Measurements from ENCODE around the gene TAOK3. TPM values are rescaled to one million over a fixed set of nuclear protein-coding genes. Genes with fewer than 3 reads are reported as not detected.

TAOK3 gene
- total and polyA plus RNA-seq, 12 donors: 10.7 to 55.3 (median 29.8) TPM

- H3K27ac ChIP-seq: no peak overlapping the region
- H3K4me1 ChIP-seq (replicated peaks in 1 of 2): no peaks in the 10 kb centered on the region
- H3K4me3 ChIP-seq: no peak overlapping the region
- TF ChIP-seq, protein P1, sequence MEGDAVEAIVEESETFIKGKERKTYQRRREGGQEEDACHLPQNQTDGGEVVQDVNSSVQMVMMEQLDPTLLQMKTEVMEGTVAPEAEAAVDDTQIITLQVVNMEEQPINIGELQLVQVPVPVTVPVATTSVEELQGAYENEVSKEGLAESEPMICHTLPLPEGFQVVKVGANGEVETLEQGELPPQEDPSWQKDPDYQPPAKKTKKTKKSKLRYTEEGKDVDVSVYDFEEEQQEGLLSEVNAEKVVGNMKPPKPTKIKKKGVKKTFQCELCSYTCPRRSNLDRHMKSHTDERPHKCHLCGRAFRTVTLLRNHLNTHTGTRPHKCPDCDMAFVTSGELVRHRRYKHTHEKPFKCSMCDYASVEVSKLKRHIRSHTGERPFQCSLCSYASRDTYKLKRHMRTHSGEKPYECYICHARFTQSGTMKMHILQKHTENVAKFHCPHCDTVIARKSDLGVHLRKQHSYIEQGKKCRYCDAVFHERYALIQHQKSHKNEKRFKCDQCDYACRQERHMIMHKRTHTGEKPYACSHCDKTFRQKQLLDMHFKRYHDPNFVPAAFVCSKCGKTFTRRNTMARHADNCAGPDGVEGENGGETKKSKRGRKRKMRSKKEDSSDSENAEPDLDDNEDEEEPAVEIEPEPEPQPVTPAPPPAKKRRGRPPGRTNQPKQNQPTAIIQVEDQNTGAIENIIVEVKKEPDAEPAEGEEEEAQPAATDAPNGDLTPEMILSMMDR (IDR thresholded peaks at IDR 0.05): no peak
- no peak for TF ChIP-seq POLR2A (IDR thresholded peaks at IDR 0.05)
- H3K9me3 ChIP-seq (replicated peaks in 1 of 3): no peaks in the 10 kb centered on the region
- DNase-seq: no peak
- intact Hi-C loops (cut with DNase I): no loop called here
- H3K36me3 ChIP-seq (replicated peaks in 1 of 2): no peaks in the 10 kb centered on the region
- 92 to 97% (median 94%) methylated on average over 5 of the region's 5 CpGs for WGBS, 4 donors
- H3K27me3 ChIP-seq: no peaks in the 10 kb centered on the region
Observed at GRCh38 chr12:118271770-118272417, 100.8 kb downstream of the TAOK3 start.

- TF ChIP-seq, protein P1 (IDR thresholded peaks at IDR 0.05): no peak
- TF ChIP-seq POLR2A (IDR thresholded peaks at IDR 0.05): no peak
- H3K9me3 ChIP-seq (replicated peaks in 1 of 3): no peaks in the 10 kb centered on the region
Observed at GRCh38 chr12:118271183-118271582, 101.5 kb downstream of the TAOK3 start.

DNA sequence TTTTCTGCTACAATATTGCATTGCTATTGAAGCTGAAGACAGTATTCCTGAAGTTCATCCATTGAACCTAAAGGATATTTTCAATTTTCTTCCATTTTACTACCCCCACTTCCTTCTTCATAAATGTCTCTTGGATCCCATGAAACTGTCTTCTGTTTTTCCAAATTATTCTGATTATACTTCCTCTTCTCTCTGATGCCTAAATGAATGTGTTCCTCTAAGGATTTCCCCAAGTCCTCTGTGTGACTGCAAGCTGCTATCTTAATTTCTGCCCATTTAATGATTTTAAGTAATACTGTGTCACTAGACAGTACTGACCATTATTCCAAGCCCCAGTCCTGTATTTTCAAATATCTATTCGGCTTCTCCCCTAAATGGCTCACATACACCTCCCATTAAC lies 102.9 kb downstream of the TAOK3 start:
- no peaks in the 10 kb centered on the region for H3K27me3 ChIP-seq
- DNase-seq: no peak
- intact Hi-C loops (cut with DNase I): no loop called here
- no peak overlapping the region for H3K4me3 ChIP-seq
- no peaks in the 10 kb centered on the region for H3K4me1 ChIP-seq (replicated peaks in 1 of 2)
- TF ChIP-seq POLR2A (IDR thresholded peaks at IDR 0.05): no peak
- TF ChIP-seq, protein P1 (IDR thresholded peaks at IDR 0.05): no peak
- no peaks in the 10 kb centered on the region for H3K9me3 ChIP-seq (replicated peaks in 1 of 3)
- 86 to 96% (median 91%) methylated on average over 1 of the region's 1 CpG for WGBS, 4 donors
- H3K27ac ChIP-seq: no peak overlapping the region
- no peaks in the 10 kb centered on the region for H3K36me3 ChIP-seq (replicated peaks in 1 of 2)

More at GRCh38 chr12:118271183-118271582, 101.5 kb downstream of the TAOK3 start:
- DNase-seq: no peak
- Histone ChIP-seq H3K4me1 (replicated peaks in 1 of 2) (no peaks in the 10 kb centered on the region), H3K36me3 (replicated peaks in 1 of 2) (no peaks in the 10 kb centered on the region), H3K4me3 (no peak overlapping the region), H3K27ac (no peak overlapping the region), H3K27me3 (no peaks in the 10 kb centered on the region)
- 89 to 96% (median 93%) methylated on average over 3 of the region's 3 CpGs for WGBS, 4 donors
- intact Hi-C loops (cut with DNase I): no loop called here

GRCh38 chr12:118259079-118259478 lies 113.6 kb downstream of the TAOK3 start:
- intact Hi-C loops (cut with DNase I): no loop called here
- Histone ChIP-seq H3K9me3 (replicated peaks in 1 of 3) (no peaks in the 10 kb centered on the region), H3K4me3 (no peak overlapping the region), H3K27me3 (no peaks in the 10 kb centered on the region), H3K4me1 (replicated peaks in 1 of 2) (peaks cover 0 to 5% of the 10 kb centered on the region in 2 donors), H3K36me3 (replicated peaks in 1 of 2) (no peaks in the 10 kb centered on the region), H3K27ac (no peak overlapping the region)
- no peak for TF ChIP-seq POLR2A (IDR thresholded peaks at IDR 0.05)
- TF ChIP-seq, protein P1 (IDR thresholded peaks at IDR 0.05): no peak
- WGBS, 4 donors: 56 to 70% (median 66%) methylated on average over 6 of the region's 6 CpGs
- DNase-seq: peak in 4 of 7 donors; percentile 12 to 33 (median 24)
